CD14-positive monocyte (primary cell): Measurements from ENCODE around the gene KIAA1549. TPM values are rescaled to one million over a fixed set of nuclear protein-coding genes. Genes with fewer than 3 reads are reported as not detected.

Experiments
- DNase-seq, 3 donors: peaks; one replicate each; pipeline ENCODE4 v3.0.0-alpha.2; 2011 to 2022
- H2AFZ ChIP-seq: 2 replicates; pipeline ENCODE4 v1.6.0; 2012; ENCODE audit warnings: mild to moderate bottlenecking, low read depth, low read length, inconsistent platforms; ENCODE audit not compliant: insufficient read depth, poor library complexity, severe bottlenecking
- H3K27ac ChIP-seq, 2 donors: 1 replicate in 1 of 2; 2 replicates in 1 of 2; pipeline ENCODE4 v1.5.1; 2012 to 2013; ENCODE audit warnings: low read length in 2 of 2, control low read depth in 1 of 2, inconsistent platforms in 1 of 2, low read depth in 1 of 2, mild to moderate bottlenecking in 1 of 2
- H3K27me3 ChIP-seq, 2 donors: one replicate each; pipeline versions ENCODE4 v1.6.0 to v1.6.1; 2011 to 2013; ENCODE audit warnings: low read length in 2 of 2; ENCODE audit not compliant: control insufficient read depth in 2 of 2, insufficient read depth in 2 of 2
- H3K36me3 ChIP-seq, 2 donors: replicated peaks in 1 of 2; 1 replicate in 1 of 2; 2 replicates in 1 of 2; pipeline versions ENCODE4 v1.5.1 to v1.6.1; 2012 to 2013; ENCODE audit warnings: low read length in 2 of 2, control low read depth in 1 of 2, inconsistent platforms in 1 of 2, mild to moderate bottlenecking in 1 of 2; ENCODE audit not compliant: insufficient read depth in 2 of 2, control insufficient read depth in 1 of 2
- H3K4me1 ChIP-seq, 2 donors: 1 replicate in 1 of 2; 2 replicates in 1 of 2; pipeline versions ENCODE4 v1.5.1 to v1.6.1; 2012 to 2013; ENCODE audit warnings: low read length in 2 of 2, control low read depth in 1 of 2, inconsistent platforms in 1 of 2, mild to moderate bottlenecking in 1 of 2, moderate library complexity in 1 of 2; ENCODE audit not compliant: insufficient read depth in 2 of 2, control insufficient read depth in 1 of 2
- H3K4me2 ChIP-seq: replicated peaks from 2 replicates; pipeline ENCODE3; 2012; ENCODE audit warnings: low read length, moderate library complexity, mild to moderate bottlenecking; ENCODE audit not compliant: poor library complexity, severe bottlenecking; ENCODE audit errors: extremely low read depth
- H3K4me3 ChIP-seq, 3 experiments: fragments of 200-600 bp in 1 of 3; sonication (generic) in 1 of 3; replicated peaks in 1 of 3; 1 replicate in 2 of 3; 2 replicates in 1 of 3; pipeline ENCODE4 v1.5.1; 2011 to 2013; ENCODE audit warnings: low read length in 3 of 3, mild to moderate bottlenecking in 3 of 3, control low read depth in 2 of 3, low read depth in 2 of 3, inconsistent platforms in 1 of 3, moderate library complexity in 1 of 3
- H3K79me2 ChIP-seq: 2 replicates; pipeline ENCODE4 v1.6.0; 2012; ENCODE audit warnings: mild to moderate bottlenecking, control low read depth, inconsistent platforms, low read length, moderate library complexity; ENCODE audit not compliant: insufficient read depth
- H3K9ac ChIP-seq: 2 replicates; pipeline ENCODE4 v1.6.0; 2017; ENCODE audit warnings: low read length, mild to moderate bottlenecking; ENCODE audit not compliant: insufficient read depth, poor library complexity, severe bottlenecking
- H3K9me3 ChIP-seq, 2 donors: replicated peaks in 1 of 2; 1 replicate in 1 of 2; 2 replicates in 1 of 2; pipeline versions ENCODE4 v1.5.1 to v1.6.1; 2012 to 2013; ENCODE audit warnings: low read length in 2 of 2, control low read depth in 1 of 2; ENCODE audit not compliant: control insufficient read depth in 1 of 2, insufficient read depth in 1 of 2
- H4K20me1 ChIP-seq: 2 replicates; pipeline ENCODE4 v1.6.0; 2012; ENCODE audit warnings: mild to moderate bottlenecking, low read length, control low read depth, moderate library complexity; ENCODE audit not compliant: insufficient read depth
- H3K27ac Mint-ChIP-seq, 7 donors: one replicate each; pipeline ENCODE4 v1.8.0; 2020; ENCODE audit warnings: mild to moderate bottlenecking in 7 of 7, mixed read lengths in 7 of 7, moderate library complexity in 6 of 7, inconsistent platforms in 2 of 7
- H3K27me3 Mint-ChIP-seq, 3 donors: one replicate each; pipeline ENCODE4 v1.8.0; 2021 to 2022; ENCODE audit warnings: low read depth in 3 of 3, mild to moderate bottlenecking in 3 of 3, mixed read lengths in 3 of 3, moderate library complexity in 3 of 3, inconsistent platforms in 1 of 3
- H3K36me3 Mint-ChIP-seq, 2 donors: one replicate each; pipeline ENCODE4 v1.8.0; 2020; ENCODE audit warnings: mixed read lengths in 2 of 2, inconsistent platforms in 1 of 2, mild to moderate bottlenecking in 1 of 2
- H3K4me1 Mint-ChIP-seq: one replicate; pipeline ENCODE4 v1.8.0; 2020; ENCODE audit warnings: mild to moderate bottlenecking, mixed read lengths
- H3K4me3 Mint-ChIP-seq, 2 donors: one replicate each; pipeline ENCODE4 v1.8.0; 2020; ENCODE audit warnings: mild to moderate bottlenecking in 2 of 2, mixed read lengths in 2 of 2, moderate library complexity in 1 of 2
- H3K9me3 Mint-ChIP-seq, 7 donors: one replicate each; pipeline ENCODE4 v1.8.0; 2020 to 2022; ENCODE audit warnings: mixed read lengths in 7 of 7, mild to moderate bottlenecking in 6 of 7, moderate library complexity in 6 of 7, inconsistent platforms in 2 of 7
- CTCF ChIP-seq: fragments of 200-600 bp; IDR thresholded peaks from one replicate; pipeline ENCODE4 v1.8.0; 2022; ENCODE audit warnings: antibody characterized with exemption, mild to moderate bottlenecking
- WGBS: methylation state at CpG from one replicate; pipeline ENCODE4 v1.1.5; 2013; ENCODE audit warnings: missing lambda C conversion rate; ENCODE audit not compliant: insufficient coverage; 5-methylcytosine and 5-hydroxymethylcytosine counted together
- intact Hi-C, 2 donors: fragments of 100-400 bp; cut with micrococcal nuclease; formaldehyde crosslinking; loops; one replicate each; pipeline versions ENCODE4 v1.15.0 to v1.15.1; 2023
- polyA plus RNA-seq, 3 donors: library from polyadenylated mRNA; depleted of rRNA in 1 of 3; unstranded in 2 of 3; stranded (reverse) in 1 of 3; fragments of 300-500 nt in 2 of 3; fragments of >200 nt in 1 of 3; fragmentation: Illumina TruSeq in 2 of 3; gene quantifications; 1 replicate in 2 of 3; 2 replicates in 1 of 3; pipeline ENCODE4 v1.2.3, GENCODE V29; 2012 to 2021

KIAA1549 gene
- polyA plus RNA-seq, 3 donors = 0.03 TPM; not detected in 1

DNA sequence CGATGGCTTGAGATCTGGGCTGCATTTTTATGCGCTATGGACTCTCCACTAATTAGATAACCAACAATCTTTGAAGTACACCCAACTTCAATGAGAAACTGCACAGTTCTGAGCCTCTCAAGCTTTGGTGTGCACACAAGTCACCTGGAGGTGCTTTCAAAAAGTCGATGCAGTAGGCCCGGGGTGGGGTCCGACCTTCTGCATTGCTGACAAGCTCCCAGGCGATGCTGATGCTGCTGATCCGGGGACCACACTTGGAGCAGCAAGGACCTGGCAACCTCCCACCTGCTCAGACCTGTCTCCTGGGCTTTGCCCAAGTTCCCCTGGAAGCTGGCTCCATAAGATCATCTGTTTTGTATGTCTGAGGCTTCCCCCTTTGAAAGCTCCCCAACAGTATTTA is 10.7 kb downstream of the KIAA1549 start:
- peaks cover 0 to 5% (median 1%) of the 10 kb centered on the region in 3 donors for H3K27me3 Mint-ChIP-seq
- H3K4me2 ChIP-seq = no peak overlapping the region
- H3K27me3 ChIP-seq = no peaks in the 10 kb centered on the region
- H3K27ac ChIP-seq = no peak overlapping the region
- no peak overlapping the region for H3K4me3 Mint-ChIP-seq
- H3K9me3 ChIP-seq = no peaks in the 10 kb centered on the region
- H2AFZ ChIP-seq = no peak overlapping the region
- H3K4me1 Mint-ChIP-seq = no peaks in the 10 kb centered on the region
- H3K4me1 ChIP-seq = no peaks in the 10 kb centered on the region
- H3K4me3 ChIP-seq = no peak overlapping the region
- intact Hi-C loops = no loop called here
- no peak overlapping the region for H3K9ac ChIP-seq
- 98% methylated on average over 6 of the region's 7 CpGs for WGBS
- H3K79me2 ChIP-seq = no peaks in the 10 kb centered on the region
- H3K36me3 Mint-ChIP-seq = no peaks in the 10 kb centered on the region
- no peaks in the 10 kb centered on the region for H3K36me3 ChIP-seq
- H4K20me1 ChIP-seq = no peaks in the 10 kb centered on the region
- H3K9me3 Mint-ChIP-seq = peaks cover 0 to 1% (median 0%) of the 10 kb centered on the region in 7 donors
- no peak for DNase-seq
- no peak for TF ChIP-seq CTCF
- peak overlapping the region in 1 of 7 donors; percentile 23 for H3K27ac Mint-ChIP-seq

GRCh38 chr7:138967159-138967558 is 14.0 kb downstream of the KIAA1549 start:
- H3K4me2 ChIP-seq = no peak overlapping the region
- intact Hi-C loops = no loop called here
- H2AFZ ChIP-seq = no peak overlapping the region
- 56% methylated on average over 3 of the region's 4 CpGs for WGBS
- no peaks in the 10 kb centered on the region for H3K79me2 ChIP-seq
- H3K9ac ChIP-seq = no peak overlapping the region
- peaks cover 0 to 1% (median 0%) of the 10 kb centered on the region in 7 donors for H3K9me3 Mint-ChIP-seq
- H3K4me3 Mint-ChIP-seq = no peak overlapping the region
- peaks cover 2 to 5% (median 2%) of the 10 kb centered on the region in 3 donors for H3K27me3 Mint-ChIP-seq
- no peaks in the 10 kb centered on the region for H3K27me3 ChIP-seq
- no peak overlapping the region for H3K27ac ChIP-seq
- peaks cover 13% of the 10 kb centered on the region for H3K4me1 Mint-ChIP-seq
- no peaks in the 10 kb centered on the region for H4K20me1 ChIP-seq
- H3K4me3 ChIP-seq = no peak overlapping the region
- no peak overlapping the region for H3K27ac Mint-ChIP-seq
- no peaks in the 10 kb centered on the region for H3K36me3 ChIP-seq
- no peaks in the 10 kb centered on the region for H3K9me3 ChIP-seq
- TF ChIP-seq CTCF = no peak
- peaks cover 0 to 5% of the 10 kb centered on the region in 2 donors for H3K4me1 ChIP-seq
- H3K36me3 Mint-ChIP-seq = no peaks in the 10 kb centered on the region
- DNase-seq = no peak
